ENCODE data around the gene HFE. TPM values are rescaled to one million over a fixed set of nuclear protein-coding genes. Genes with fewer than 3 reads are reported as not detected.
A peak's percentile ranks its signal among the peaks of the same experiment; 100 is the strongest.

The HFE gene
- total and polyA plus RNA-seq, 2 of the 13 experiments (the other 11 are each of a cell fraction or from before 2014, with no cell fraction given): 3.7 to 6.3 TPM

DNA sequence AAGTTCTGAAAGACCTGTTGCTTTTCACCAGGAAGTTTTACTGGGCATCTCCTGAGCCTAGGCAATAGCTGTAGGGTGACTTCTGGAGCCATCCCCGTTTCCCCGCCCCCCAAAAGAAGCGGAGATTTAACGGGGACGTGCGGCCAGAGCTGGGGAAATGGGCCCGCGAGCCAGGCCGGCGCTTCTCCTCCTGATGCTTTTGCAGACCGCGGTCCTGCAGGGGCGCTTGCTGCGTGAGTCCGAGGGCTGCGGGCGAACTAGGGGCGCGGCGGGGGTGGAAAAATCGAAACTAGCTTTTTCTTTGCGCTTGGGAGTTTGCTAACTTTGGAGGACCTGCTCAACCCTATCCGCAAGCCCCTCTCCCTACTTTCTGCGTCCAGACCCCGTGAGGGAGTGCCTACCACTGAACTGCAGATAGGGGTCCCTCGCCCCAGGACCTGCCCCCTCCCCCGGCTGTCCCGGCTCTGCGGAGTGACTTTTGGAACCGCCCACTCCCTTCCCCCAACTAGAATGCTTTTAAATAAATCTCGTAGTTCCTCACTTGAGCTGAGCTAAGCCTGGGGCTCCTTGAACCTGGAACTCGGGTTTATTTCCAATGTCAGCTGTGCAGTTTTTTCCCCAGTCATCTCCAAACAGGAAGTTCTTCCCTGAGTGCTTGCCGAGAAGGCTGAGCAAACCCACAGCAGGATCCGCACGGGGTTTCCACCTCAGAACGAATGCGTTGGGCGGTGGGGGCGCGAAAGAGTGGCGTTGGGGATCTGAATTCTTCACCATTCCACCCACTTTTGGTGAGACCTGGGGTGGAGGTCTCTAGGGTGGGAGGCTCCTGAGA lies at the start of gene HFE (continued):
- TF ChIP-seq, protein P1, sequence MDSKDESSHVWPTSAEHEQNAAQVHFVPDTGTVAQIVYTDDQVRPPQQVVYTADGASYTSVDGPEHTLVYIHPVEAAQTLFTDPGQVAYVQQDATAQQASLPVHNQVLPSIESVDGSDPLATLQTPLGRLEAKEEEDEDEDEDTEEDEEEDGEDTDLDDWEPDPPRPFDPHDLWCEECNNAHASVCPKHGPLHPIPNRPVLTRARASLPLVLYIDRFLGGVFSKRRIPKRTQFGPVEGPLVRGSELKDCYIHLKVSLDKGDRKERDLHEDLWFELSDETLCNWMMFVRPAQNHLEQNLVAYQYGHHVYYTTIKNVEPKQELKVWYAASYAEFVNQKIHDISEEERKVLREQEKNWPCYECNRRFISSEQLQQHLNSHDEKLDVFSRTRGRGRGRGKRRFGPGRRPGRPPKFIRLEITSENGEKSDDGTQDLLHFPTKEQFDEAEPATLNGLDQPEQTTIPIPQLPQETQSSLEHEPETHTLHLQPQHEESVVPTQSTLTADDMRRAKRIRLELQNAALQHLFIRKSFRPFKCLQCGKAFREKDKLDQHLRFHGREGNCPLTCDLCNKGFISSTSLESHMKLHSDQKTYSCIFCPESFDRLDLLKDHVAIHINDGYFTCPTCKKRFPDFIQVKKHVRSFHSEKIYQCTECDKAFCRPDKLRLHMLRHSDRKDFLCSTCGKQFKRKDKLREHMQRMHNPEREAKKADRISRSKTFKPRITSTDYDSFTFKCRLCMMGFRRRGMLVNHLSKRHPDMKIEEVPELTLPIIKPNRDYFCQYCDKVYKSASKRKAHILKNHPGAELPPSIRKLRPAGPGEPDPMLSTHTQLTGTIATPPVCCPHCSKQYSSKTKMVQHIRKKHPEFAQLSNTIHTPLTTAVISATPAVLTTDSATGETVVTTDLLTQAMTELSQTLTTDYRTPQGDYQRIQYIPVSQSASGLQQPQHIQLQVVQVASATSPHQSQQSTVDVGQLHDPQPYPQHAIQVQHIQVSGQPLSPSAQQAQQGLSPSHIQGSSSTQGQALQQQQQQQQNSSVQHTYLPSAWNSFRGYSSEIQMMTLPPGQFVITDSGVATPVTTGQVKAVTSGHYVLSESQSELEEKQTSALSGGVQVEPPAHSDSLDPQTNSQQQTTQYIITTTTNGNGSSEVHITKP (CRISPR knock-in tag; IDR thresholded peaks at IDR 0.05; ENCODE audit: low read depth): peak; percentile 89
- no peak for TF ChIP-seq LRRFIP1 (CRISPR knock-in tag; conservative IDR thresholded peaks at IDR 0.05)
- TF ChIP-seq CHD2 (IDR thresholded peaks at IDR 0.05; ENCODE audit: low read depth, low read length): no peak
- TF ChIP-seq KLF16 (CRISPR knock-in tag; IDR thresholded peaks at IDR 0.05): 0 out of 4 replicates have a peak, but pooled peaks of 1 of the 2 experiments have one; percentile 19
- TF ChIP-seq ZSCAN21 (CRISPR knock-in tag; IDR thresholded peaks at IDR 0.05; ENCODE audit: borderline replicate concordance): no peak
- TF ChIP-seq MTERF4 (CRISPR knock-in tag; IDR thresholded peaks at IDR 0.05): no peak
- TF ChIP-seq KDM6A (CRISPR knock-in tag; IDR thresholded peaks at IDR 0.05; ENCODE audit: low read depth): no peak
- TF ChIP-seq KLF12 (CRISPR knock-in tag; IDR thresholded peaks at IDR 0.05; ENCODE audit: borderline replicate concordance): no peak
- peak; percentile 15; the same call in 1 of the 2 replicates for TF ChIP-seq HMG20B (CRISPR knock-in tag; conservative IDR thresholded peaks at IDR 0.05)
- TF ChIP-seq IKZF1 (IDR thresholded peaks at IDR 0.05): no peak
- no peak; the same call in 1 of the 2 replicates for TF ChIP-seq ZNF629 (CRISPR knock-in tag; conservative IDR thresholded peaks at IDR 0.05)
- TF ChIP-seq FOXA3 (CRISPR knock-in tag; IDR thresholded peaks at IDR 0.05): no peak
- TF ChIP-seq, protein P2, sequence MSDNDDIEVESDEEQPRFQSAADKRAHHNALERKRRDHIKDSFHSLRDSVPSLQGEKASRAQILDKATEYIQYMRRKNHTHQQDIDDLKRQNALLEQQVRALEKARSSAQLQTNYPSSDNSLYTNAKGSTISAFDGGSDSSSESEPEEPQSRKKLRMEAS (IDR thresholded peaks at IDR 0.05): no peak; the same call in 1 of the 2 replicates
- peak; percentile 72; the same call in 1 of the 2 replicates for TF ChIP-seq ETV6 (CRISPR knock-in tag; conservative IDR thresholded peaks at IDR 0.05)
- TF ChIP-seq ZNF720 (CRISPR knock-in tag; IDR thresholded peaks at IDR 0.05): no peak
- TF ChIP-seq ZNF3 (CRISPR knock-in tag; IDR thresholded peaks at IDR 0.05): no peak
- peak; percentile 61; the same call in 1 of the 2 replicates for TF ChIP-seq DMAP1 (CRISPR knock-in tag; IDR thresholded peaks at IDR 0.05)
- TF ChIP-seq TP53 (CRISPR knock-in tag; conservative IDR thresholded peaks at IDR 0.05): no peak
- TF ChIP-seq, protein P3, sequence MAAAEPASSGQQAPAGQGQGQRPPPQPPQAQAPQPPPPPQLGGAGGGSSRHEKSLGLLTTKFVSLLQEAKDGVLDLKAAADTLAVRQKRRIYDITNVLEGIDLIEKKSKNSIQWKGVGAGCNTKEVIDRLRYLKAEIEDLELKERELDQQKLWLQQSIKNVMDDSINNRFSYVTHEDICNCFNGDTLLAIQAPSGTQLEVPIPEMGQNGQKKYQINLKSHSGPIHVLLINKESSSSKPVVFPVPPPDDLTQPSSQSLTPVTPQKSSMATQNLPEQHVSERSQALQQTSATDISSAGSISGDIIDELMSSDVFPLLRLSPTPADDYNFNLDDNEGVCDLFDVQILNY (CRISPR knock-in tag; conservative IDR thresholded peaks at IDR 0.05): 0 out of 2 replicates have a peak, but pooled peaks have one; percentile 44
- TF ChIP-seq GATA4 (IDR thresholded peaks at IDR 0.05; ENCODE audit: borderline replicate concordance, low read depth): no peak
- TF ChIP-seq ZNF670 (CRISPR knock-in tag; IDR thresholded peaks at IDR 0.05; ENCODE audit: borderline replicate concordance): 0 out of 2 replicates have a peak, but pooled peaks have one; percentile 65
- no peak for TF ChIP-seq EZH2 (conservative IDR thresholded peaks at IDR 0.05; ENCODE audit: low read depth, low read length)
